CD1c-positive myeloid dendritic cell (primary cell): Measurements from ENCODE around the gene GCG.

Experiments used
- DNase-seq: peaks from one replicate; pipeline ENCODE4 v3.0.0-alpha.2; 2016; ENCODE audit errors: extremely low spot score

The GCG gene

GRCh38 chr2:162149466-162149865 is 2.6 kb downstream of the GCG start:
- DNase-seq = no peak

- DNase-seq = no peak
These were observed 3.1 kb downstream of the GCG start for GRCh38 chr2:162148956-162149355.

GRCh38 chr2:162143969-162144368 is 8.1 kb downstream of the GCG start:
- no peak for DNase-seq

GRCh38 chr2:162138310-162138709 is 13.7 kb downstream of the GCG start:
- no peak for DNase-seq

GRCh38 chr2:162127422-162127821 is 24.6 kb downstream of the GCG start:
- no peak for DNase-seq

- DNase-seq = peak; percentile 4
These were observed 25.5 kb downstream of the GCG start for GRCh38 chr2:162126527-162126926.

- DNase-seq = peak; percentile 78
These were observed 25.9 kb downstream of the GCG start for GRCh38 chr2:162126111-162126519.

GRCh38 chr2:162125138-162125537 is 26.9 kb downstream of the GCG start:
- no peak for DNase-seq

- DNase-seq = peak; percentile 83
These were observed 28.0 kb downstream of the GCG start for GRCh38 chr2:162123806-162124758.

GRCh38 chr2:162118166-162119031 is 33.6 kb downstream of the GCG start:
- no peak for DNase-seq

- no peak for DNase-seq
These were observed 35.7 kb downstream of the GCG start for GRCh38 chr2:162116352-162116751.

GRCh38 chr2:162115076-162115475 is 37.0 kb downstream of the GCG start:
- DNase-seq = no peak

- peak; percentile 13 for DNase-seq
These were observed 37.8 kb downstream of the GCG start for GRCh38 chr2:162114271-162114670.

GRCh38 chr2:162113776-162114168 is 38.3 kb downstream of the GCG start:
- DNase-seq = peak; percentile 39

- DNase-seq = no peak
These were observed 38.8 kb downstream of the GCG start for GRCh38 chr2:162113088-162113775.

- DNase-seq = no peak
These were observed 39.8 kb downstream of the GCG start for GRCh38 chr2:162111958-162112850.

- no peak for DNase-seq
These were observed 44.6 kb downstream of the GCG start for GRCh38 chr2:162107361-162107901.

- DNase-seq = no peak
These were observed 45.3 kb downstream of the GCG start for GRCh38 chr2:162106746-162107145.

GRCh38 chr2:162106146-162106551 is 45.9 kb downstream of the GCG start:
- DNase-seq = no peak

GRCh38 chr2:162103443-162104009 is 48.5 kb downstream of the GCG start:
- no peak for DNase-seq
